Lung (tissue), 12 donors: Measurements from ENCODE around the gene CCL2. TPM values are rescaled to one million over a fixed set of nuclear protein-coding genes. Genes with fewer than 3 reads are reported as not detected.

Experiments
- ATAC-seq: fragments of 200-7000 bp; cut with Tn5 transposase; one replicate; pipeline ENCODE4 v1.9.1; 2020; ENCODE audit warnings: moderate number of reproducible peaks; ENCODE audit not compliant: insufficient read depth, low FRiP score
- DNase-seq, 3 donors: peaks; one replicate each; pipeline ENCODE4 v3.0.0-alpha.2; 2013 to 2017
- H3K27ac ChIP-seq, 2 donors: one replicate each; pipeline ENCODE4 v1.5.1; 2013; ENCODE audit warnings: mild to moderate bottlenecking in 2 of 2, moderate library complexity in 2 of 2, control low read depth in 1 of 2, inconsistent platforms in 1 of 2, low read depth in 1 of 2, low read length in 1 of 2
- H3K27me3 ChIP-seq, 3 donors: one replicate each; pipeline ENCODE4 v1.5.1; 2013; ENCODE audit warnings: low read length in 2 of 3; ENCODE audit not compliant: control insufficient read depth in 3 of 3, insufficient read depth in 3 of 3
- H3K36me3 ChIP-seq, 4 donors: one replicate each; pipeline ENCODE4 v1.5.1; 2013; ENCODE audit warnings: low read length in 4 of 4, mild to moderate bottlenecking in 1 of 4, moderate library complexity in 1 of 4; ENCODE audit not compliant: control insufficient read depth in 4 of 4, insufficient read depth in 4 of 4
- H3K4me1 ChIP-seq, 5 donors: one replicate each; pipeline ENCODE4 v1.5.1; 2013; ENCODE audit warnings: low read length in 5 of 5, mild to moderate bottlenecking in 2 of 5, moderate library complexity in 1 of 5; ENCODE audit not compliant: control insufficient read depth in 5 of 5, insufficient read depth in 5 of 5
- H3K4me3 ChIP-seq: one replicate; pipeline ENCODE4 v1.5.1; 2013; ENCODE audit warnings: mild to moderate bottlenecking, control low read depth, moderate library complexity
- H3K9ac ChIP-seq, 2 donors: one replicate each; pipeline ENCODE4 v1.5.1; 2013; ENCODE audit warnings: low read length in 2 of 2, control low read depth in 1 of 2; ENCODE audit not compliant: insufficient read depth in 1 of 2
- H3K9me3 ChIP-seq, 4 donors: one replicate each; pipeline ENCODE4 v1.5.1; 2013; ENCODE audit warnings: low read length in 3 of 4, mild to moderate bottlenecking in 1 of 4, moderate library complexity in 1 of 4; ENCODE audit not compliant: control insufficient read depth in 4 of 4, insufficient read depth in 3 of 4
- CTCF ChIP-seq: IDR thresholded peaks from 2 replicates; pipeline ENCODE4 v1.5.1; 2012; ENCODE audit warnings: mild to moderate bottlenecking; ENCODE audit errors: control extremely low read depth, extremely low read depth
- WGBS, 2 donors: extraction: QIAGEN DNeasy Blood & Tissue Kit; methylation state at CpG; one replicate each; pipeline ENCODE4 v1.1.7; 2013; 5-methylcytosine and 5-hydroxymethylcytosine counted together
- polyA plus RNA-seq, 2 donors: library from polyadenylated mRNA; stranded (reverse); fragments of 200-250 nt; gene quantifications; one replicate each; pipeline ENCODE4 v1.2.1, GENCODE V29; 2013
- total RNA-seq, 2 donors: library from RNA; depleted of rRNA in 1 of 2; stranded (reverse); fragments of >200 nt in 1 of 2; gene quantifications; one replicate each; pipeline ENCODE4 v1.2.1, GENCODE V29; 2014 to 2021
- donor health status: control.
- donor health status: control.
- donor health status: Bipolar disorder and iron deficiency.
- donor health status: healthy.
- donor health status: DM: yes; HTN: yes; CAD: no.

Gene CCL2
- total and polyA plus RNA-seq, 4 donors, result 80.8 to 1,172 (median 160) TPM

- no peak for TF ChIP-seq CTCF
- WGBS, 2 donors, result 82 to 92% methylated on average over 3 of the region's 3 CpGs
- no peak overlapping the region for H3K4me3 ChIP-seq
- no peak overlapping the region for H3K9ac ChIP-seq
- H3K27me3 ChIP-seq, result no peaks in the 10 kb centered on the region
- ATAC-seq (no peak), DNase-seq (peak in 2 of 3 donors; percentile 20 to 32)
- no peaks in the 10 kb centered on the region for H3K9me3 ChIP-seq
- peaks cover 0 to 7% (median 0%) of the 10 kb centered on the region in 5 donors for H3K4me1 ChIP-seq
- no peaks in the 10 kb centered on the region for H3K36me3 ChIP-seq
- peak overlapping the region in 1 of 2 donors; percentile 36 for H3K27ac ChIP-seq
These were observed 45.7 kb downstream of the CCL2 start for GRCh38 chr17:34300652-34301370.

GRCh38 chr17:34301986-34302385 is 46.9 kb downstream of the CCL2 start:
- ATAC-seq, result no peak
- Histone ChIP-seq H3K27ac (no peak overlapping the region), H3K4me1 (peaks cover 0 to 7% (median 3%) of the 10 kb centered on the region in 5 donors), H3K9me3 (no peaks in the 10 kb centered on the region), H3K27me3 (no peaks in the 10 kb centered on the region), H3K4me3 (no peak overlapping the region), H3K9ac (no peak overlapping the region), H3K36me3 (no peaks in the 10 kb centered on the region)
- WGBS, 2 donors, result 68 to 85% methylated on average over 2 of the region's 2 CpGs
- no peak for TF ChIP-seq CTCF
- DNase-seq, result no peak

DNA sequence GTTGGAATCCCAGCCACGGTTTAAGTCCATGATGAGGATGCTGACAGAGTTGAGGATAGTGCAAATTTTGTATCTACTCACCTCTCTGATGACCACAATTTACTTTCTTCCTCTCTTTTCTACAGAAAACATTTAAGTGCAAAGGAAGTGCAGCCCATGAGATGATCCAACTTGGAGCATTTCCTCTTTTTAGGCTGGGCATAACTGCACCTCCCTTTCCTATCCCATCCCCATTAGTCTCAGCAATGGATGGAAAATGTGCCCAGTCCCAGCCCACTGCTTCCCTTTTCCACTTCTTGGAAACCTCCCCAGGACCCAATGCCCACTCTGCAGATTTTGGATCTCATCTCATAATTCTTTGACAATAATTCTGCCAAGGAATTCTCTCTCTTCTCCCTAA is 47.6 kb downstream of the CCL2 start:
- Histone ChIP-seq H3K4me1 (peaks cover 0 to 7% (median 3%) of the 10 kb centered on the region in 5 donors), H3K9me3 (no peaks in the 10 kb centered on the region), H3K9ac (no peak overlapping the region), H3K27me3 (no peaks in the 10 kb centered on the region), H3K36me3 (no peaks in the 10 kb centered on the region), H3K4me3 (no peak overlapping the region), H3K27ac (no peak overlapping the region)
- ATAC-seq (no peak), DNase-seq (no peak)
- WGBS, 2 donors, result 86 to 88% methylated on average over 1 of the region's 1 CpG
- TF ChIP-seq CTCF, result no peak
